HG02678 (cell line): ENCODE data around the gene SCLY.

Source experiments
- ATAC-seq: cut with Tn5 transposase; IDR thresholded peaks from one replicate; pipeline ENCODE4 v1.9.1; 2021; ENCODE audit warnings: mild to moderate bottlenecking, moderate library complexity; ENCODE audit not compliant: unreplicated experiment

The SCLY gene

GRCh38 chr2:238136820-238137537, 76.2 kb downstream of the SCLY start:
- ATAC-seq = no peak

- ATAC-seq = no peak
Observed at GRCh38 chr2:238137885-238138284, 77.1 kb downstream of the SCLY start.

GRCh38 chr2:238138331-238139195, 77.8 kb downstream of the SCLY start, which contains the start of gene KLHL30:
Gene KLHL30 (plus strand): TSS chr2:238138668. CDS start chr2:238140755, 2,087 bp downstream.
- ATAC-seq = no peak

- no peak for ATAC-seq
Observed at GRCh38 chr2:238139196-238140039, 78.6 kb downstream of the SCLY start.

- no peak for ATAC-seq
Observed at GRCh38 chr2:238140040-238140439, 79.2 kb downstream of the SCLY start.

GRCh38 chr2:238140721-238141540, 80.1 kb downstream of the SCLY start:
- ATAC-seq = no peak

GRCh38 chr2:238141541-238142318, 80.9 kb downstream of the SCLY start:
- ATAC-seq = no peak

GRCh38 chr2:238142382-238143205, 81.8 kb downstream of the SCLY start:
- no peak for ATAC-seq

GRCh38 chr2:238143239-238143951, 82.6 kb downstream of the SCLY start:
- no peak for ATAC-seq

- ATAC-seq = no peak
Observed at GRCh38 chr2:238144262-238144661, 83.5 kb downstream of the SCLY start.

GRCh38 chr2:238145046-238145445, 84.2 kb downstream of the SCLY start:
- no peak for ATAC-seq

- no peak for ATAC-seq
Observed at GRCh38 chr2:238145851-238146250, 85.0 kb downstream of the SCLY start.

- no peak for ATAC-seq
Observed at GRCh38 chr2:238146884-238147544, 86.2 kb downstream of the SCLY start.

- ATAC-seq = no peak
Observed at GRCh38 chr2:238148981-238149380, 88.2 kb downstream of the SCLY start.
